Hepatocyte (in vitro differentiated cells): ENCODE measurements around the gene MICALL1.

Experiments used
- CTCF ChIP-seq: fragments of 200-600 bp; sonication (generic); IDR thresholded peaks from 2 replicates; pipeline ENCODE4 v1.5.1; 2016; ENCODE audit warnings: antibody characterized with exemption, mild to moderate bottlenecking; ENCODE audit not compliant: poor library complexity
- EZH2 ChIP-seq: fragments of 200-600 bp; sonication (generic); IDR thresholded peaks from 2 replicates; pipeline ENCODE4 v1.6.1; 2016; ENCODE audit warnings: antibody characterized with exemption, mild to moderate bottlenecking, borderline replicate concordance
- EZH2phosphoT487 ChIP-seq: fragments of 200-600 bp; sonication (generic); IDR thresholded peaks from one replicate; pipeline ENCODE4 v1.6.1; 2018; ENCODE audit warnings: antibody characterized with exemption, mild to moderate bottlenecking, low read depth, moderate library complexity; ENCODE audit not compliant: unreplicated experiment, severe bottlenecking

DNA sequence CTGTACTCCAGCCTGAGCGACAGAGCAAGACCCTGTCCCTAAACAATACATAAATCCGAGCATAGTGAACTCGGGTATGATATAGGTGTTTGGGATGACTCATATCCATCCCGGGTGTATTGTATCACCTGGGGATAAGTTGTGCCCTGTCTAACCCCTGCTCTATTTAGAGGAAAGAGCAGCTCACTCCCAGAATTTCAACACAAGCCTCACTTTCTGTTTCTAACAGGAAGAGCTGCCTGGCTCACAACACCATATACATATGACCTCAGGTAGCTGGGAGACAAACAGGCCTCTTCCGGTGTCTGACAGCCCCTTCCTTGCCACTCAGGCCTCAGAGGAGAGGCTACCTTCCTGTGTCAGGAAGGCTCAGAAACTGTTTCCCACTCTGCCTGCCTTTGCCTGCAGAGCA is 9.9 kb upstream of the MICALL1 start:
- TF ChIP-seq CTCF (no peak), EZH2 (no peak), EZH2phosphoT487 (no peak)
